Astrocyte (in vitro differentiated cells and primary cell): ENCODE results near the gene B4GALT4. TPM values are rescaled to one million over a fixed set of nuclear protein-coding genes. Genes with fewer than 3 reads are reported as not detected.

Experiments
- DNase-seq: peaks from one replicate; pipeline ENCODE4 v3.0.0-alpha.2; 2010; ENCODE audit warnings: low read depth
- FAIRE-seq: peaks from 2 replicates; lab custom pipeline; 2011; peaks lifted over from hg19 to GRCh38; lab: Jason Lieb, UNC
- H2AFZ ChIP-seq: 2 replicates; pipeline ENCODE4 v1.6.0; 2012; ENCODE audit warnings: low read depth, low read length, inconsistent platforms
- H3K27ac ChIP-seq: 2 replicates; pipeline ENCODE4 v1.5.1; 2011; ENCODE audit warnings: low read depth, low read length, inconsistent platforms
- H3K27me3 ChIP-seq: 2 replicates; pipeline ENCODE4 v1.6.0; 2011; ENCODE audit warnings: low read length, inconsistent platforms; ENCODE audit not compliant: insufficient read depth
- H3K36me3 ChIP-seq: 2 replicates; pipeline ENCODE4 v1.5.1; 2011; ENCODE audit warnings: low read length, inconsistent platforms; ENCODE audit not compliant: insufficient read depth
- H3K4me1 ChIP-seq: 2 replicates; pipeline ENCODE4 v1.5.1; 2011; ENCODE audit warnings: low read length, inconsistent platforms; ENCODE audit not compliant: insufficient read depth
- H3K4me2 ChIP-seq: 2 replicates; pipeline ENCODE4 v1.6.0; 2012; ENCODE audit warnings: low read length, inconsistent platforms
- H3K4me3 ChIP-seq: 2 replicates; pipeline ENCODE4 v1.5.1; 2011; ENCODE audit warnings: low read depth, mild to moderate bottlenecking, low read length, inconsistent platforms; ENCODE audit not compliant: insufficient read depth
- H3K79me2 ChIP-seq: 2 replicates; pipeline ENCODE4 v1.6.0; 2012; ENCODE audit warnings: mild to moderate bottlenecking, low read length, inconsistent platforms; ENCODE audit not compliant: insufficient read depth
- H3K9ac ChIP-seq: 2 replicates; pipeline ENCODE4 v1.6.0; 2012; ENCODE audit warnings: mild to moderate bottlenecking, low read length, inconsistent platforms
- H3K9me3 ChIP-seq: 2 replicates; pipeline ENCODE4 v1.5.1; 2012; ENCODE audit warnings: low read depth, mild to moderate bottlenecking, low read length, inconsistent platforms; ENCODE audit not compliant: insufficient read depth
- H4K20me1 ChIP-seq: 2 replicates; pipeline ENCODE4 v1.6.0; 2012; ENCODE audit warnings: low read length, inconsistent platforms; ENCODE audit not compliant: insufficient read depth
- H3K27ac Mint-ChIP-seq: one replicate; pipeline ENCODE4 v1.8.0; 2021; ENCODE audit warnings: mild to moderate bottlenecking, mixed read lengths; ENCODE audit not compliant: unreplicated experiment
- H3K27me3 Mint-ChIP-seq: one replicate; pipeline ENCODE4 v1.8.0; 2021; ENCODE audit warnings: low read depth, mixed read lengths; ENCODE audit not compliant: unreplicated experiment
- H3K36me3 Mint-ChIP-seq: one replicate; pipeline ENCODE4 v1.8.0; 2021; ENCODE audit warnings: low read depth, mixed read lengths; ENCODE audit not compliant: unreplicated experiment
- H3K4me1 Mint-ChIP-seq: one replicate; pipeline ENCODE4 v1.8.0; 2021; ENCODE audit warnings: low read depth, mixed read lengths; ENCODE audit not compliant: unreplicated experiment
- H3K4me3 Mint-ChIP-seq: one replicate; pipeline ENCODE4 v1.8.0; 2021; ENCODE audit warnings: mild to moderate bottlenecking, moderate library complexity, mixed read lengths; ENCODE audit not compliant: unreplicated experiment
- H3K9me3 Mint-ChIP-seq: one replicate; pipeline ENCODE4 v1.8.0; 2021; ENCODE audit warnings: mild to moderate bottlenecking, mixed read lengths; ENCODE audit not compliant: unreplicated experiment
- EZH2 ChIP-seq: IDR thresholded peaks from 2 replicates; pipeline ENCODE4 v1.6.1; 2012; ENCODE audit warnings: mild to moderate bottlenecking, low read length, inconsistent platforms; ENCODE audit not compliant: insufficient read depth
- total RNA-seq: library from RNA; stranded (reverse); gene quantifications from 2 replicates; pipeline ENCODE4 v1.2.1, GENCODE V29; 2021
- TF ChIP-seq, protein P1 (sequence below): IDR thresholded peaks from 2 replicates; pipeline ENCODE4 v1.5.1; 2011; ENCODE audit warnings: low read depth, mild to moderate bottlenecking, inconsistent platforms, low read length, moderate library complexity; ENCODE audit not compliant: insufficient read depth

The B4GALT4 gene
- total RNA-seq, 1 donor from 2014 or later = 36.7 TPM

DNA sequence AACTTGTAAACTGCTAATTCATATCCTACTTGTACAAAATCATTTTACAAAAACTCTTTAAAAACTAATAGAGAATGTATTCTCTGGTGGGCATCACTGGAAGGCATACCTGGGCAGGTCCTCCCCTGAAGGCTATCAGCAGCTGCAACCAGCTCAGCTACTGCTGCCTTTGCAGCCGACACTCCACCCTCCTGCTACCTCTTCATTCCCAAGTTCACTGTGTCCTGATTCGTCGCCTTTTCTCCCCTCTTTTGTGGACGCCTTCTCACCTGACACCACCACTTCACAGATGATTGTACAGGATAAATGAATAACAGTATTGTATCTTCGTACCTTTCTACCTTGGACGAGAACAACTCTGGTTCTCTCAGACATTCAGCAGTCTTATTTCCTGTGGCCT is 28.9 kb downstream of the B4GALT4 start:
- Mint-ChIP-seq H3K4me3 (no peak overlapping the region), H3K36me3 (peaks cover 24% of the 10 kb centered on the region), H3K27me3 (no peaks in the 10 kb centered on the region), H3K27ac (no peak overlapping the region), H3K9me3 (no peaks in the 10 kb centered on the region), H3K4me1 (peaks cover 5% of the 10 kb centered on the region)
- Histone ChIP-seq H2AFZ (no peak overlapping the region), H3K79me2 (no peaks in the 10 kb centered on the region), H3K36me3 (peaks cover 6% of the 10 kb centered on the region), H3K4me3 (no peak overlapping the region), H3K27ac (no peak overlapping the region), H3K4me2 (no peak overlapping the region), H3K9ac (no peak overlapping the region), H3K4me1 (no peaks in the 10 kb centered on the region), H3K27me3 (no peaks in the 10 kb centered on the region), H4K20me1 (no peaks in the 10 kb centered on the region), H3K9me3 (no peaks in the 10 kb centered on the region)
- no peak for TF ChIP-seq EZH2
- TF ChIP-seq, protein P1, sequence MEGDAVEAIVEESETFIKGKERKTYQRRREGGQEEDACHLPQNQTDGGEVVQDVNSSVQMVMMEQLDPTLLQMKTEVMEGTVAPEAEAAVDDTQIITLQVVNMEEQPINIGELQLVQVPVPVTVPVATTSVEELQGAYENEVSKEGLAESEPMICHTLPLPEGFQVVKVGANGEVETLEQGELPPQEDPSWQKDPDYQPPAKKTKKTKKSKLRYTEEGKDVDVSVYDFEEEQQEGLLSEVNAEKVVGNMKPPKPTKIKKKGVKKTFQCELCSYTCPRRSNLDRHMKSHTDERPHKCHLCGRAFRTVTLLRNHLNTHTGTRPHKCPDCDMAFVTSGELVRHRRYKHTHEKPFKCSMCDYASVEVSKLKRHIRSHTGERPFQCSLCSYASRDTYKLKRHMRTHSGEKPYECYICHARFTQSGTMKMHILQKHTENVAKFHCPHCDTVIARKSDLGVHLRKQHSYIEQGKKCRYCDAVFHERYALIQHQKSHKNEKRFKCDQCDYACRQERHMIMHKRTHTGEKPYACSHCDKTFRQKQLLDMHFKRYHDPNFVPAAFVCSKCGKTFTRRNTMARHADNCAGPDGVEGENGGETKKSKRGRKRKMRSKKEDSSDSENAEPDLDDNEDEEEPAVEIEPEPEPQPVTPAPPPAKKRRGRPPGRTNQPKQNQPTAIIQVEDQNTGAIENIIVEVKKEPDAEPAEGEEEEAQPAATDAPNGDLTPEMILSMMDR = no peak
- DNase-seq = no peak
- no peak for FAIRE-seq

GRCh38 chr3:119211193-119211592 is 29.5 kb downstream of the B4GALT4 start:
- no peak for FAIRE-seq
- TF ChIP-seq, protein P1 = no peak
- TF ChIP-seq EZH2 = no peak
- Mint-ChIP-seq H3K4me1 (peaks cover 5% of the 10 kb centered on the region), H3K9me3 (no peaks in the 10 kb centered on the region), H3K27ac (no peak overlapping the region), H3K36me3 (peaks cover 24% of the 10 kb centered on the region), H3K4me3 (no peak overlapping the region), H3K27me3 (no peaks in the 10 kb centered on the region)
- Histone ChIP-seq H3K27ac (no peak overlapping the region), H4K20me1 (no peaks in the 10 kb centered on the region), H3K4me3 (no peak overlapping the region), H3K27me3 (no peaks in the 10 kb centered on the region), H3K9ac (no peak overlapping the region), H3K79me2 (no peaks in the 10 kb centered on the region), H3K9me3 (no peaks in the 10 kb centered on the region), H2AFZ (no peak overlapping the region), H3K4me2 (no peak overlapping the region), H3K4me1 (no peaks in the 10 kb centered on the region), H3K36me3 (peaks cover 6% of the 10 kb centered on the region)
- no peak for DNase-seq

DNA sequence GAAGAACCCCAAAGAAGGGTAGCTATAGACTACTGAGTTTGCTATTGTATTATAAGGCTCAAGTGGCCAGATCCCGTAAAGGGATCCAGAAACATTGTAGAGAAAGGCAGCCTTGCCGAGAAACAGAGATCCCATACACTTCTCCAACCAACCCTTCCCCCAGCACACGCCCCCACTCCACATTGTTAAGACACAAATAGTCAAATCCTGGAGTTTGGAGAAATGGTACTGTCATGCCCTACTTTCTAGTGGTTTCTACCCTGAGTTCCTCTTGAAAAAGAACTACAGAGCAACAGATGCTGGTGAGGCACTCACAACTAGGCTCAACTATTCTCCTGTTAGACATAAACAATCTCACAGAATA is 33.2 kb downstream of the B4GALT4 start:
- Mint-ChIP-seq H3K4me3 (no peak overlapping the region), H3K27ac (no peak overlapping the region), H3K27me3 (no peaks in the 10 kb centered on the region), H3K36me3 (peaks cover 12% of the 10 kb centered on the region), H3K9me3 (no peaks in the 10 kb centered on the region), H3K4me1 (peaks cover 5% of the 10 kb centered on the region)
- DNase-seq = no peak
- H3K79me2 ChIP-seq = no peaks in the 10 kb centered on the region
- no peak overlapping the region for H3K4me3 ChIP-seq
- H3K4me2 ChIP-seq = no peak overlapping the region
- H3K27ac ChIP-seq = no peak overlapping the region
- no peak overlapping the region for H2AFZ ChIP-seq
- no peak for FAIRE-seq
- no peaks in the 10 kb centered on the region for H3K4me1 ChIP-seq
- H3K9ac ChIP-seq = no peak overlapping the region
- no peaks in the 10 kb centered on the region for H3K9me3 ChIP-seq
- no peaks in the 10 kb centered on the region for H4K20me1 ChIP-seq
- H3K27me3 ChIP-seq = no peaks in the 10 kb centered on the region
- H3K36me3 ChIP-seq = peaks cover 6% of the 10 kb centered on the region
- TF ChIP-seq, protein P1 = no peak
- TF ChIP-seq EZH2 = no peak
